Measurements from ENCODE around the gene HMGN4. TPM values are rescaled to one million over a fixed set of nuclear protein-coding genes. Genes with fewer than 3 reads are reported as not detected.

HMGN4 gene
- total and polyA plus RNA-seq, 9 of the 15 experiments (the other 6 are each of a cell fraction or from before 2014, with no cell fraction given) = 35.4 to 134 (median 94.1) TPM

- TF ChIP-seq MLLT1 (IDR thresholded peaks at IDR 0.05) = peak in 1 of 2 experiments; percentile 28; a peak in 1 of 4 replicates
- TF ChIP-seq SPI1 (IDR thresholded peaks at IDR 0.05; ENCODE audit: borderline replicate concordance, low read depth, low read length) = peak; percentile 93
- TF ChIP-seq CREM (IDR thresholded peaks at IDR 0.05; ENCODE audit: low read depth) = 0 out of 2 replicates have a peak, but pooled peaks have one; percentile 29
- TF ChIP-seq ZNF512 (tag; IDR thresholded peaks at IDR 0.05) = no peak
- no peak for TF ChIP-seq HNRNPLL (IDR thresholded peaks at IDR 0.05; ENCODE audit: low read depth, low read length, poor library complexity, severe bottlenecking)
- TF ChIP-seq ZNF445 (CRISPR knock-in tag; IDR thresholded peaks at IDR 0.05; ENCODE audit: low read depth) = no peak
- TF ChIP-seq RUNX1 (IDR thresholded peaks at IDR 0.05; ENCODE audit: low read depth) = no peak
- no peak for TF ChIP-seq KDM5B (IDR thresholded peaks at IDR 0.05; ENCODE audit: insufficient replicate concordance, low read depth, low read length)
- TF ChIP-seq ZNF165 (CRISPR knock-in tag; IDR thresholded peaks at IDR 0.05; ENCODE audit: borderline replicate concordance) = no peak
- TF ChIP-seq XRCC4 (IDR thresholded peaks at IDR 0.05; ENCODE audit: extremely low read depth, insufficient read depth, insufficient read length) = no peak
- no peak for TF ChIP-seq ZFPM2 (CRISPR knock-in tag; IDR thresholded peaks at IDR 0.05)
- no peak for TF ChIP-seq BDP1 (IDR thresholded peaks at IDR 0.05; ENCODE audit: insufficient read depth, insufficient read length)
- TF ChIP-seq USF1 (CRISPR knock-in tag; IDR thresholded peaks at IDR 0.05) = no peak
- TF ChIP-seq TCF7L2 (IDR thresholded peaks at IDR 0.05; ENCODE audit: low read depth, low read length) = no peak
- TF ChIP-seq KLF16 (IDR thresholded peaks at IDR 0.05) = peak; percentile 53; the same call in 1 of the 2 replicates
- no peak for TF ChIP-seq NCOA2 (IDR thresholded peaks at IDR 0.05; ENCODE audit: partially characterized antibody in 2 of 2)
- TF ChIP-seq SIN3B (IDR thresholded peaks at IDR 0.05; ENCODE audit: low read depth) = no peak
- TF ChIP-seq SMAD3 (CRISPR knock-in tag; conservative IDR thresholded peaks at IDR 0.05) = no peak
- TF ChIP-seq YY1 (IDR thresholded peaks at IDR 0.05; ENCODE audit: borderline replicate concordance in 1 of 3, control insufficient read depth in 1 of 3, extremely low read depth in 1 of 3, insufficient read depth in 3 of 3, insufficient read length in 1 of 3, insufficient replicate concordance in 2 of 3, low read depth in 1 of 3, low read length in 2 of 3) = no peak
- no peak for TF ChIP-seq ZNF431 (CRISPR knock-in tag; IDR thresholded peaks at IDR 0.05)
- TF ChIP-seq NFYB (IDR thresholded peaks at IDR 0.05; ENCODE audit: extremely low read depth, insufficient read length) = no peak
- TF ChIP-seq PHF8 (IDR thresholded peaks at IDR 0.05; ENCODE audit: borderline replicate concordance, low read length) = no peak
- TF ChIP-seq TBP (optimal IDR thresholded peaks at IDR 0.05; ENCODE audit: low read depth, low read length) = no peak
These were observed 38.3 kb downstream of the HMGN4 start (continued) for GRCh38 chr6:26576407-26576843.

Data from K562 (cell line).